Thoracic aorta (tissue), 2 donors: ENCODE results near the gene MARCHF6. TPM values are rescaled to one million over a fixed set of nuclear protein-coding genes. Genes with fewer than 3 reads are reported as not detected.
"Not testable (repeated sequence)": the region's sequence is repeated elsewhere in the genome, so short reads cannot be mapped to it uniquely, and the experiment has no call there.

Source experiments
- ATAC-seq: fragments of 150-250 bp; one replicate; pipeline ENCODE4 v1.8.0; 2017; ENCODE audit warnings: low read depth; ENCODE audit not compliant: insufficient number of reproducible peaks, low FRiP score
- DNase-seq: peaks from one replicate; pipeline ENCODE4 v3.0.0-alpha.2; 2020; ENCODE audit warnings: low spot score
- H3K27ac ChIP-seq, 2 donors: fragments of 200-600 bp; sonication (generic); 1 replicate in 1 of 2; 2 replicates in 1 of 2; pipeline ENCODE4 v1.5.1; 2016; ENCODE audit warnings: mild to moderate bottlenecking in 2 of 2, moderate library complexity in 2 of 2
- H3K27me3 ChIP-seq: fragments of 200-600 bp; sonication (generic); replicated peaks from 2 replicates; pipeline ENCODE4 v1.6.0; 2016; ENCODE audit warnings: mild to moderate bottlenecking; ENCODE audit not compliant: insufficient read depth
- H3K36me3 ChIP-seq: fragments of 200-600 bp; sonication (generic); one replicate; pipeline ENCODE4 v1.5.1; 2016
- H3K4me1 ChIP-seq, 2 donors: fragments of 200-600 bp; sonication (generic); 1 replicate in 1 of 2; 2 replicates in 1 of 2; pipeline versions ENCODE4 v1.5.1 to v1.6.0; 2016; ENCODE audit warnings: low read depth in 2 of 2, mild to moderate bottlenecking in 1 of 2; ENCODE audit not compliant: control insufficient read depth in 1 of 2
- H3K4me3 ChIP-seq: fragments of 200-600 bp; sonication (generic); 2 replicates; pipeline ENCODE4 v1.5.1; 2016; ENCODE audit warnings: mild to moderate bottlenecking
- H3K9me3 ChIP-seq: fragments of 200-600 bp; sonication (generic); 2 replicates; pipeline ENCODE4 v1.5.1; 2016
- CTCF ChIP-seq: fragments of 200-600 bp; sonication (generic); IDR thresholded peaks from one replicate; pipeline ENCODE4 v1.5.1; 2019; ENCODE audit warnings: antibody characterized with exemption
- total RNA-seq, 2 donors: library from RNA; depleted of rRNA; stranded (reverse); fragments of >200 nt; gene quantifications; one replicate each; pipeline versions ENCODE4 v1.1.0 to v1.2.3, GENCODE V29; 2016

Gene MARCHF6
- total RNA-seq, 2 donors from 2014 or later, result 86.9 to 95.2 TPM

- no peak for DNase-seq
Measured at GRCh38 chr5:10370931-10371330, 17.4 kb downstream of the MARCHF6 start.

GRCh38 chr5:10371369-10371768 lies 17.9 kb downstream of the MARCHF6 start:
- H3K36me3 ChIP-seq, H3K4me3 ChIP-seq, H3K27ac ChIP-seq, H3K9me3 ChIP-seq, H3K27me3 ChIP-seq, ATAC-seq, DNase-seq: not testable (repeated sequence)
- peaks cover 27 to 62% of the 10 kb centered on the region in 2 donors for H3K4me1 ChIP-seq

More at GRCh38 chr5:10370931-10371330, 17.4 kb downstream of the MARCHF6 start:
- Histone ChIP-seq H3K4me3 (no peak overlapping the region), H3K9me3 (no peaks in the 10 kb centered on the region), H3K27me3 (no peaks in the 10 kb centered on the region), H3K27ac (no peak overlapping the region), H3K4me1 (peaks cover 31 to 67% of the 10 kb centered on the region in 2 donors), H3K36me3 (no peaks in the 10 kb centered on the region)
- TF ChIP-seq CTCF, result no peak
- no peak for ATAC-seq

- Histone ChIP-seq H3K36me3 (no peaks in the 10 kb centered on the region), H3K9me3 (no peaks in the 10 kb centered on the region), H3K4me1 (peaks cover 33 to 65% of the 10 kb centered on the region in 2 donors), H3K27me3 (no peaks in the 10 kb centered on the region), H3K27ac (no peak overlapping the region), H3K4me3 (no peak overlapping the region)
- no peak for ATAC-seq
- DNase-seq, result no peak
- no peak for TF ChIP-seq CTCF
Measured at GRCh38 chr5:10372726-10373709, 19.5 kb downstream of the MARCHF6 start.

- H3K4me3 ChIP-seq, result peak overlapping the region; percentile 3
- no peak overlapping the region for H3K27ac ChIP-seq
- no peak for DNase-seq
- ATAC-seq, result no peak
- H3K4me1 ChIP-seq, result peaks cover 32 to 61% of the 10 kb centered on the region in 2 donors
- H3K27me3 ChIP-seq, result no peaks in the 10 kb centered on the region
- no peaks in the 10 kb centered on the region for H3K36me3 ChIP-seq
- no peaks in the 10 kb centered on the region for H3K9me3 ChIP-seq
- TF ChIP-seq CTCF, result no peak
Measured at GRCh38 chr5:10374046-10375022, 20.8 kb downstream of the MARCHF6 start.

GRCh38 chr5:10375146-10375545 lies 21.7 kb downstream of the MARCHF6 start:
- not testable (repeated sequence) for ATAC-seq, DNase-seq, H3K27ac ChIP-seq, H3K36me3 ChIP-seq, H3K4me3 ChIP-seq, H3K9me3 ChIP-seq, H3K27me3 ChIP-seq
- peaks cover 32 to 61% of the 10 kb centered on the region in 2 donors for H3K4me1 ChIP-seq
